Measurements from ENCODE around the gene SLCO2A1. TPM values are rescaled to one million over a fixed set of nuclear protein-coding genes. Genes with fewer than 3 reads are reported as not detected.

The SLCO2A1 gene
- total and polyA plus RNA-seq, 2 experiments from 2014 or later, result 0.22 to 4.8 TPM

DNA sequence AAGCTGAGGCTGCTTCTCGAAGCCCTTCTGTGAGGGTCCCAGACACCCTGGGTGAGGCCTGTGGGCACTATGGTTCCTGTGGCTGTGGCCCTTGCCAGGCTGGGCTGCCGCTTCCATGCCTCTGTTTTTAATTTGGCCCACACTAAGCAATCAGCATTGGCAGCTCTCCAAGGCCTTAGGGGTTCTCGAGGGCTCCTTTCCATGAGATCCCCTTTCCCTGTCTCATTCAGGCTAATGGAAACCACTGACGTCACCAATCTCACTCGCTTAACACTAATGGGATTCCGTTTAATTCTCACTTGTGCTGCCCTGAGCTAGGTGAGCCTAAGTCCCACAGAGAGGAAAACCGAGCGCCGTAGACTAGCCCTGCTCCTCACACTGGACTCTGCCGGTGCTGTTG is 73.8 kb downstream of the SLCO2A1 start:
- H3K9me3 ChIP-seq (ENCODE audit: low read depth), result no peaks in the 10 kb centered on the region
- TF ChIP-seq EZH2 (IDR thresholded peaks at IDR 0.05; ENCODE audit: insufficient read depth, poor library complexity, severe bottlenecking) (no peak), EZH2phosphoT487 (IDR thresholded peaks at IDR 0.05; ENCODE audit: insufficient read depth, low read depth) (no peak)
- no peaks in the 10 kb centered on the region for H3K27me3 ChIP-seq (replicated peaks; ENCODE audit: insufficient read depth)
- DNase-seq, result no peak
- H3K27ac ChIP-seq, result no peak overlapping the region
- in situ Hi-C loops (cut with MboI), result no loop called here
- H3K36me3 ChIP-seq (ENCODE audit: low read depth), result no peaks in the 10 kb centered on the region
- no peak overlapping the region for H2AFZ ChIP-seq
- no peak overlapping the region for H3K9ac ChIP-seq
- 70 to 76% methylated on average over 10 of the region's 10 CpGs for WGBS, 2 experiments (ENCODE audit: low coverage in 1 of 2, low lambda C conversion rate in 2 of 2, missing lambda C conversion rate in 2 of 2)
- H3K9me2 ChIP-seq (ENCODE audit: insufficient read depth), result no peaks in the 10 kb centered on the region
- no peaks in the 10 kb centered on the region for H3K4me1 ChIP-seq (ENCODE audit: insufficient read depth)
- H3K4me2 ChIP-seq (ENCODE audit: unreplicated experiment), result no peak overlapping the region
- H3K4me3 ChIP-seq, result no peak overlapping the region
- no peaks in the 10 kb centered on the region for H3F3A ChIP-seq (ENCODE audit: insufficient read depth)
- no peaks in the 10 kb centered on the region for H4K20me1 ChIP-seq (ENCODE audit: insufficient read depth)
- H3K79me2 ChIP-seq (ENCODE audit: insufficient read depth), result no peaks in the 10 kb centered on the region

DNA sequence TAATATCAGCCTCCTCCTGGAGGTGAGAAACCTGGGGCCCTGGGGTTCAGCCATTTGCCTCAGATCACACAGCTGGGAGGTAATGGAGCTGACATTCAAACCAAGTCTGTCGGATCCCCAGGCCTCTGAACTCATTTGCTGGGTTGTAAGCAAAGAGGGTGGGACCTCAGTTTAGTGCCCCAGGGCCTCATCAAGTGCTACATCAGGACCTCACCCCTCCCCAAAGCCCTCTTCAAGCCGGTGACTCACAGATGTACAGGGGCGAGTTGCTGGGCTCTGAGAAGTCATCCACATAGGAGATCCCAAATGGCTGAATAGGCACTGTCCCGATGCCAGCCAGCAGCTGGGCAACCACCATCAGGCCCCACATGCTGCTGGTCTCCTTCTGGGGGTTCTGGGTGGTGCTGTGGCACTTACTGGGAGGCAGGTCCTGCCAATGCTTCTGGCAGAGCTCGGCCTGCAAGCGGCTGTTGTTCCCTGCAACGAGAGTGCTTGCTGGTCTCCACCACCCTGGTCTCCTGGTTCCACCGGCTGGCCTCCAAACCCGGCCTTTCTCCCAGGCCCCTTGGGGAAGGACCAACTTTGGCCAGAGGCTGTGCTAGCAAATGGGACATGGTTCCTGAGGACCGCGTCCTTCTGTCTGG is 74.9 kb downstream of the SLCO2A1 start:
- Histone ChIP-seq H3K9ac (no peak overlapping the region), H3K27me3 (replicated peaks; ENCODE audit: insufficient read depth) (no peaks in the 10 kb centered on the region), H4K20me1 (ENCODE audit: insufficient read depth) (no peaks in the 10 kb centered on the region), H3K4me3 (no peak overlapping the region), H3K27ac (no peak overlapping the region), H3K79me2 (ENCODE audit: insufficient read depth) (no peaks in the 10 kb centered on the region), H3K4me1 (ENCODE audit: insufficient read depth) (no peaks in the 10 kb centered on the region), H3K36me3 (ENCODE audit: low read depth) (no peaks in the 10 kb centered on the region), H3F3A (ENCODE audit: insufficient read depth) (no peaks in the 10 kb centered on the region), H3K9me3 (ENCODE audit: low read depth) (no peaks in the 10 kb centered on the region), H3K9me2 (ENCODE audit: insufficient read depth) (no peaks in the 10 kb centered on the region), H2AFZ (no peak overlapping the region), H3K4me2 (ENCODE audit: unreplicated experiment) (no peak overlapping the region)
- no peak for DNase-seq
- in situ Hi-C loops (cut with MboI), result no loop called here
- no peak for TF ChIP-seq EZH2phosphoT487 (IDR thresholded peaks at IDR 0.05; ENCODE audit: insufficient read depth, low read depth)
- no peak for TF ChIP-seq EZH2 (IDR thresholded peaks at IDR 0.05; ENCODE audit: insufficient read depth, poor library complexity, severe bottlenecking)
- 79 to 88% methylated on average over 11 of the region's 11 CpGs for WGBS, 2 experiments (ENCODE audit: low coverage in 1 of 2, low lambda C conversion rate in 2 of 2, missing lambda C conversion rate in 2 of 2)

DNA sequence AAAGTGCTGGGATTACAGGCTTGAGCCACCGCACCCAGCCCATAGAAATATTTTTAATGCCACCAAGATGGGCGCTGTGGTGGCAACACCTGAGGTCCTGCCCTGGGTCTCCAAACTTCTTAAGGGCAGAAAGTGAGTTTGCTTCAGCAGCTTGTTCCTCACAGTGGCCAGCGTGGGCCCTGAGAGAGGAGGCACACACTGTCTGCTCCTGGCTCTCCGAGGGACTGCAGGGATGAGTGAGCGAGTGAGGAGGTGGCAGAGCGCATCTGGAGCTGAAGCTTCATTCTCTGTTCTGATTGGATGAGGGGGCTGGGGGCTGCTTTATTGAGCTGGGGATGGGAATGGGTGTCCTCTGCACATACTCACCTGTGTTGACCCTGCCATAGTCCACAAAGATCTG is 76.4 kb downstream of the SLCO2A1 start:
- Histone ChIP-seq H3K36me3 (ENCODE audit: low read depth) (no peaks in the 10 kb centered on the region), H2AFZ (no peak overlapping the region), H3K9me3 (ENCODE audit: low read depth) (no peaks in the 10 kb centered on the region), H3K9ac (no peak overlapping the region), H4K20me1 (ENCODE audit: insufficient read depth) (no peaks in the 10 kb centered on the region), H3K4me3 (no peak overlapping the region), H3K4me2 (ENCODE audit: unreplicated experiment) (no peak overlapping the region), H3K4me1 (ENCODE audit: insufficient read depth) (no peaks in the 10 kb centered on the region), H3K27ac (no peak overlapping the region), H3K27me3 (replicated peaks; ENCODE audit: insufficient read depth) (no peaks in the 10 kb centered on the region), H3K79me2 (ENCODE audit: insufficient read depth) (no peaks in the 10 kb centered on the region), H3K9me2 (ENCODE audit: insufficient read depth) (no peaks in the 10 kb centered on the region), H3F3A (ENCODE audit: insufficient read depth) (no peaks in the 10 kb centered on the region)
- in situ Hi-C loops (cut with MboI), result no loop called here
- DNase-seq, result no peak
- no peak for TF ChIP-seq EZH2 (IDR thresholded peaks at IDR 0.05; ENCODE audit: insufficient read depth, poor library complexity, severe bottlenecking)
- no peak for TF ChIP-seq EZH2phosphoT487 (IDR thresholded peaks at IDR 0.05; ENCODE audit: insufficient read depth, low read depth)
- WGBS, 2 experiments (ENCODE audit: low coverage in 1 of 2, low lambda C conversion rate in 2 of 2, missing lambda C conversion rate in 2 of 2), result 90 to 92% methylated on average over 6 of the region's 6 CpGs

DNA sequence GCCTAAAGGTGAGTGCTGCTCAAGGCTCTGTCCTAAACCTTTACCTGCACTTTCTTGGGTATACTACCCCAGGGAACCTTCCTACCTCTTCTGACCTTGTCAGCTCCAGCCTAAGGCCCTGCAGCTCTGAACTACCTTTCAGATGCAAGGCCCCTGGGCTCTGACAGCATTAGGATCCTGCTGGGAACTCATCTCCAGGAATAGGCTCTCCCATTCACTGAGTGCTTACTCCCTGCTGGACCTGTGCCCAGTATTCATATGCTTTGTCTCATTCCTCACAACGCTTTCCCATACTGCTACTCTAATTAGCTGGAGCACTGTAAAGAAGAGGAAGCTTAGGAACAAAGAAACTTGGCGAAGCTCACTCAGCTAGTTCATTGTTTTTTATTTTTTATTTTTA is 80.3 kb downstream of the SLCO2A1 start:
- no peak overlapping the region for H3K4me3 ChIP-seq
- WGBS, 2 experiments (ENCODE audit: low coverage in 1 of 2, low lambda C conversion rate in 2 of 2, missing lambda C conversion rate in 2 of 2), result 85% methylated on average over 2 of the region's 2 CpGs
- DNase-seq, result no peak
- peaks cover 14% of the 10 kb centered on the region for H3F3A ChIP-seq (ENCODE audit: insufficient read depth)
- no peaks in the 10 kb centered on the region for H4K20me1 ChIP-seq (ENCODE audit: insufficient read depth)
- H3K4me1 ChIP-seq (ENCODE audit: insufficient read depth), result peaks cover 11% of the 10 kb centered on the region
- no peak overlapping the region for H3K4me2 ChIP-seq (ENCODE audit: unreplicated experiment)
- no peak for TF ChIP-seq EZH2phosphoT487 (IDR thresholded peaks at IDR 0.05; ENCODE audit: insufficient read depth, low read depth)
- TF ChIP-seq EZH2 (IDR thresholded peaks at IDR 0.05; ENCODE audit: insufficient read depth, poor library complexity, severe bottlenecking), result no peak
- no peaks in the 10 kb centered on the region for H3K27me3 ChIP-seq (replicated peaks; ENCODE audit: insufficient read depth)
- H3K9me3 ChIP-seq (ENCODE audit: low read depth), result no peaks in the 10 kb centered on the region
- H3K27ac ChIP-seq, result no peak overlapping the region
- in situ Hi-C loops (cut with MboI), result loop anchor here (25.0 kb wide), 1 partner anchor 538 kb away; the partner anchor contains the start of genes ANAPC13 and CEP63
- no peaks in the 10 kb centered on the region for H3K36me3 ChIP-seq (ENCODE audit: low read depth)
- no peaks in the 10 kb centered on the region for H3K9me2 ChIP-seq (ENCODE audit: insufficient read depth)
- H3K79me2 ChIP-seq (ENCODE audit: insufficient read depth), result no peaks in the 10 kb centered on the region
- no peak overlapping the region for H3K9ac ChIP-seq
- H2AFZ ChIP-seq, result no peak overlapping the region

All from GM23248 (cell line).